Stimulated activated CD8-positive, alpha-beta memory T cell treated with anti-CD3 and anti-CD28 coated beads, Interleukin-12 subunit alpha, Interleukin-12 subunit beta, amount 100 ng/mL, for 4 hours (primary cell): Measurements from ENCODE around the gene BLCAP.
"Not testable (repeated sequence)": the region's sequence is repeated elsewhere in the genome, so short reads cannot be mapped to it uniquely, and the experiment has no call there.

ENCODE experiments used
- DNase-seq: peaks from one replicate; pipeline ENCODE4 v3.0.0-alpha.2; 2020; ENCODE audit warnings: low read depth

Gene BLCAP, protein sequence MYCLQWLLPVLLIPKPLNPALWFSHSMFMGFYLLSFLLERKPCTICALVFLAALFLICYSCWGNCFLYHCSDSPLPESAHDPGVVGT

DNA sequence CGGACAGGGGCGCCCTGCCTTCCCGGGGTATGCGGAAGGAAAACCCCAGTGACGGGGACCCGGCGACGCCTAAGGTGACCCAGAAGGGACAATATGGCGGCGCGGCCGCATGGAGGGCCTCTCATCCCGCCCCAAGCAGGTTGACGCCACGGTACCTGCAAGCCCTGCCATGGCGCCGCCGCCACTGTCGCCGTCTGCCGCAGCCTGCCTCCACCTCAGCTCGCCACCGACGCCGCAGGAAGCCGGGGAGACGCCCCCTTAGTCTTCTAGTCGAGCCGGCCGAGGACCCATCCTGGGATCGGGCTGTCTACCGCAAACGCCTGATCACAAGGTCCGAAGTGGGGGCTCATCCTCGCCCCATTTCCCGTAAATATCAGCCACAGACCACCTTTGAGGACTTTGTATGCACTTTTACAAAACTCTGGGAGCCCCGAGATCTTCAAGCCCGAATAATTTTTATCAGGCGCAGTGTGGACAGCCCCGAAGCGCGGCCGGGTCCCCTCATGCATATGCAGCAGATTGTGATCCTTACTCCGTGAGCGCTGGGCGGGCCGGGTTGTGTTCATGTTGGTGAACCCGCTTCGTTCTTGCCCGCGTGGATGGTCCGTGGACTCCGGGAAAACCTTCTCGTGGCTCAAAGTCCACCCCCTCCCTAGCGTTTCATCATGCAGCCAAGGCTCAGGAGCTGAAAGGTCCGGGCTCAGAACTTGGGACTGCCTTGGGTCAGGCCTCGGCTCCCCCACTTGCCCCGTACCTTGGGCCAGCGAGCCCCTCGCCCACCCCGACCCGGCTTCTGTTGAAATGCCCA lies at the start of gene BLCAP:
TSS of gene BLCAP (minus strand) at position 239 of the 808 bp plus-strand sequence. CDS start 8,702 bp downstream, outside the sequence.
- DNase-seq: peak; percentile 77

DNA sequence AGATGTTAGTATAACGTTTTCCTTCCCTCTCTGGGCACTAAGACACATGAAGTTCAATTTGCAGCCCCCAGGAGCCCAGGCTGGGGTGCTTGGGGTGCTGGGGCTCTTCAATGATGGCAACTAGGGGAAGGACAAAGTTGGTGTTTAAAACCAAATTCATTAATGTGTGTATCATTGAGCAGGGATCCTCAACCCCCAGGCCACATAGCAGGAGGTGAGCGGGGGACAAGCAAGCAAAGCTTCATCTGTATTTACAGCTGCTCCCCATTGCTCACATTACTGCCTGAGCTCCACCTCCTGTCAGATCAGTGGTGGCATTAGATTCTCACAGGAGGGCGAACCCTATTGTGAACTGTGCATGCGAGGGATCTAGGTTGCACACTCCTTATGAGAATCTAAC lies 49.8 kb upstream of the BLCAP start:
- not testable (repeated sequence) for DNase-seq

DNA sequence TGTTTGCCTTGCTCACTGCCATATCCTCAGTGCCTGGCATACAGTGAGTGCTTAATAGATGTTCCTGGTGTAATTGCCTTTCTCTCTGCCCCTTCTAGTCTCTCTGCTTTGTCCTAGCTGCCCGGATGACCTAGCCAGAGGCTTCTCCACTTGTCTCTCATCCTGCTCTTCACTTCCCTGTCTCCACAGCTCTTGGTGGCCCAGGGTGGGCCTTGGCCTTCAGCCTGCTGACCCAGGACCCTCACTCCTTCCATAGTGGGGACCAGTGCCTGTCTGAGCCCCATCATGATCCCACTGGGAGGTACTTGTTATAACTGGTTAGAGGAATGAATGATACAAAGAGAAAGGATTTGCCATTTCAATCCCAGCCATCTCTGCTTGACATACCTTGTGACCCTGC lies 49.2 kb upstream of the BLCAP start:
- no peak for DNase-seq

DNA sequence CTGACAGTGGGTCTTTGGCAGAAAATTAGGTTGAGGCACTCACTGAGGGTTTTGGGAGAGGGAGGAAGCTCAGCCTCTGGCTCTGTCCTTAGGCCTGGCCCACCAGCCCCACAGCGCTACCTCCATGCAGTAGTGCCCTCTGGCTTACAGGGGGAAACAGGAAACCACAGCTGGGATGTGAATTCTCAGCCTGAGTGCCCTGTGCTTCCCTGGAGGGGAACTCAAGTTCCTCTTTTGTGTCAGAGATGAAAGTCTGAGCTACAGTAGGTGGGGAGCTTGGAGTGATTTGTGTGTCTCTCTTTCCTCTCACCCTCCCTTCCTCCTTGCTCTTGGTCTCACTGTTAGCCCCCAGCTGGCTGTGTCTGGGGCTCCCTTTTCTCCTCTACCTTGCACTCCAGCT lies 48.2 kb upstream of the BLCAP start:
- DNase-seq: no peak

DNA sequence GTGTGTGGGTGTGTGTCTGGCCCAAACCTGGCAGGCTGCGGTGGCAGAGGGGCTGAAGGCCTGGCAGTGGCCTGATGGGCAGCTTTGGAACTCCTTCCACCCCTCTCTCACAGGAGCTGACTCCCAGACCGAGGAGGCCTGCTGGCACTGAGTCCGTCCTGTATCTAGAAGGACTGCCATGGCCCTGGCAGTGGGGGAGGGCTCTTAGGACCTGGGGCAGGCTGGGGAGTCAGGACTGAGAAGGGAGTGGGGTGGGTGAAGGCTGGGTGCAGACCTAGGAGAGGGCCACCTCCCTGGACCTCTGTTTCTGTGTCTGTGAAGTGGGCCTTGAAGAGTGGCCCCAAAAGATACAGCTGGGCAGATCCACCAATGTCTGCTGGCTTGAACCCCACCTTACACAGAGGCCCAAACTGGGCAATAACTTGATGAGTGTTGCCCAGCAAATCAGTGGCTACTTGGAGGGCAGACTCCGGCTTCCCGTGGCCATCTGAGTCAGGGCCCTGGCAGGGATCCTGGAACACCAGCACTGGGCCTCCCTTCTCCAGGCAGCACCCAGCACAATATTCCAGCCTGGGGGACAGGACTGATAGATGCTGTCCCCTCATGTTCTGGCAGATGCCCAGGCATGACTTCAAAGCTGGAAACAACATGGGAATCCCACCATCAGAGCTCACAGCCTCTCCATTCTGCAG lies 46.7 kb upstream of the BLCAP start:
- no peak for DNase-seq

DNA sequence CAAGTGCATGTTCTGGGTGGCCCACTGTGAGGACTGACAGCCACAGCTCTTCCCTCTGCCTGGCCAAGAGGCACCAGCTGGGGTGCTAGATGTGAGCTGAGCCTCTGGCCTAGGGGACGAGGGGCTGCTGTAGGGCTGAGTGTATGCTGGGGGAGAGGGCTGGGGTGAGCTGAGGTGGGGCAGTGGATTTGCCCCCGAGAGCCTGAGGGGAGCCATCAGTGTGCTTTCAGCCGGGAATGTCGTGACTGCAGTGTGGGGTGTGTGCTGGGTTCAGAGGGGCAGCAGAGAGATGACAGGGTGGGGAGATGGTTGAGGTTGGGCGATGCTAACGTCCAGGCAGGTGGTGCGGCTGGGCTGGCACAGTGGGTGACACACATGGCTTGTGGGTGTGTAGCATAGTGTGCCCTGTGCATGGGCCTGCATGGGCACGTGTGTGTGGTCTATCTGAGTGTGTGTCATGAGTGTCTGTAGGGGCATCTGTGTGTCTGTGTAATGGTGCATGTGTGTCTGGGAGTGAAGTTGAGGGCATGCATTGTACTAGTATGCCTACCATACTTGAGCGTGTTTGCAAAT lies 46.0 kb upstream of the BLCAP start:
- DNase-seq: no peak

DNA sequence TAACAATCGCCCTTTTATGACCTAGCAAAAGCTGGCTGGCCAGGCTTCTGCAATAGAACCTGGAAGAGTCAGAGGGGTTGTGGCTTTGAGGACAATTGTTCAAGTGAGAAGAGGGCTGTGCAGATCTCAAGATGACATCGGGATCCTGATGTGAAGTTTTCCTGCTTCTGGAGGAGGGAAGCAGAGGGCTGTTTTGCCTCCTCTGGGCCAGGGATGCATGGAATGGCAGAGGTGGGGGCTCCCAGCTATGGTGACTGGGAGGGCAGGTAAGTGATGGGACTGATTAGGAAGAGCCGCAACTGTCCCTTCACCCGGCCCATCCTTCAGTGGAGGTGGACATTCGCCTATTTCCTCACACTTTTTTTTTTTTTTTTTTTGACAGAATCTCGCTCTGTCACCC lies 43.4 kb upstream of the BLCAP start:
- no peak for DNase-seq

DNA sequence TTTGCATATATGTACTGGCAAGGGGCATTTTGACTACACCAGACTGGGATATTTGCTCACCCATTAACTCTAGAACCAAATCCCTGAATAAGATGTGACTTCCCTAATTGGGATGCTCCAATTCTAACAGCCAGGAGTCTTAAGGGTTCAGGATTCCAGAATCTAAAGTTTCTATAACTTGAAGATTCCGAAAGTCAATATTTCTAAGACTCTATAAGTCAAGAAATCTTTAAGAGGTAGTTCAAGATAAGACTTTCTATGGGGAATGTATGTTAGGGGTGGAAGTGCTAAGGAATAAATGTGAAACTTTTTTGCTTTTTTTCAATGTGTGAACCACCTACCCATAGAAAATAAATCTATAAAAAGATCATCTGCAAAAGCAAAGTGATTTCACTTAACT lies 42.7 kb upstream of the BLCAP start:
- DNase-seq: no peak

DNA sequence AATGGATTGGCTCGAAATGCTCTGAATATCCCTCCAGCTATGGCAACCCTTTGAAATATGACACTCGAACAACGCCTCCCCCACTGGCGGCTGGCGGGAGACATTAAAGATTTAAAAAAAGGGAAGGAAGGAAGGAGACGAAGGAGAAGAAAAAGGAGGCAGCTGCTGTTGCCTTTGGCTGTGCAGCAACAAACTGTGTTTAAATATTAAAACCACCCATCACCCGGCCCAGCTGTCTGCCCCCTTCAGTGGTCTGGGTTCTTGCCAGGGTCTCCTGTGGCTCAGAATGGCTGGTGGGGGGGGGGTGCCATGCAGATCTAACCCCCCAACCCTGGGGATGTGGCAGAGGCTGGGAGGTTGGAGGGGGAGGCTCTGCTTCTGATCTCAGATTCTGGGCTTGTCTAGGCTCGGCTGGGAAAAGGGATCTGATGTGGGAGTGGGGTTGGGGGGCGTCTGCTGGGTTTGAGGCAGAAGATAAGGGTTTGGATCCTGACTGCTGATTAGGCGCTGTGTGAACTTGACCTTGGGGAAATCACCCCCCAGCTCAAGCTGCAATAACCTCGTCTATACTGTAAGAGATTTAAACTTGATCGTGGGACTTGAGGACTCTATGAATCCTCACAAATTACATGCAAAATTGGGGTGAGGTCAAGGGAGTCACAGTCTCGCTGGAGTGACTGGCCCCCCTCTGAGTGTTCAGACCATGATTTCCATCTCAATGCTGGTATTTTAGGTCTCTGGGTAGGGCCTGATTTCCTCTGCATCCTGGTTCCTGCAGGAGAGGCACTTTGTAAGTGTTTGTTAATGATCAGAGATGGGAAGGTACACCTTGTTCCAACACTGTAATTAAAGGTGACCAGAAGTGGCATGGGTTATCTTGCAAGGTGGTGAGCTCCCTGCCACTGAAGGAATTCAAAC lies 40.3 kb upstream of the BLCAP start:
- DNase-seq: no peak

DNA sequence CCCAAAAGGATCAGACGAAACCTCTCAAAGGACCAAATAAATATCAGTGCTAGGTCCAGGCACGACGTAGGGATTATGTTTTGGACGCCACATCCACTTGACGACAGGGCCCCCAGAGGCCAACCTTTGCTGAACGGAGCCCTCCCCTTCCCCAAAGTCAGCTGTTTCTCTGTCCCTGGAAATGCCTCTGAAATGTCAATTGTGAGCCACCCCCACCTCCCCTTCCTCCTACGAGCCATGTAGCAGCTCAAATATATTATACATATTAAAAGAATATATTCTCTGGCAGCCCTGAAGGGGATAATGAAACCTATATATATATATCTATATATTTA lies 39.6 kb upstream of the BLCAP start:
- DNase-seq: no peak

DNA sequence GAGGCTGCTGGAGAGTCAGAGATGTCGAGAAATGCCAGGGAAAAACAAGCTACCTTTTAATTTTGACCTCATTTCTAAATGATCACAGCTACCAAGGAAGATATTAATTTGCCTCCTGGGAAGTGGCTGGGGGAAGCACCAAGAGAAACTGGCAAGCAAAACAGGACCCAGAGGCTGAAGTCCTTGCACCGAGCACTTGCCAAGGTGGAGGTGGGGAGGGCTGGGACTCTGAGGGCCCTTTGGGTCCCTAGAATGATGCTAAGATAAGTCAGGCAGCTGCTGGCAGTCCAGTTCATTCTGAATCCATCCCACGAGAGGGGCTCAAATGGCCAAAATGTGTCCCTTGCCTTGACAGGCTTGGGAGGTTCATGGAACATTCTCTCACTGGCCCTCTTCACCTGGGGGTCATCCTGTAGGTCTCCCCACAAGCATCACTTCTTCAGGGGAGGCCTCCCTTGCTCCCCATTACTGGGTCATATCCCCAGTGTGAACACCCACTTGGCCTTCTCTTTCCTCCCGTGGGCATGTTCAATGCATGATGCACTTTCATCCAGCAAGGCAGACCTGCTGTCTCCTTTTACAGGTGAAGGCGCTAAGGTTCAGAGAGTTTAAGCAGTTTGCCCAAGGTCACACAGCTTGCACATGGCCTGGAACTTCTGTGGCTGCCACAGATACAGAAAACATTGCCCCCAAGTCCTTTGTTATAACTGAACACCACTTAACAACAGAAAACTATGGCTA lies 39.1 kb upstream of the BLCAP start:
- DNase-seq: no peak

DNA sequence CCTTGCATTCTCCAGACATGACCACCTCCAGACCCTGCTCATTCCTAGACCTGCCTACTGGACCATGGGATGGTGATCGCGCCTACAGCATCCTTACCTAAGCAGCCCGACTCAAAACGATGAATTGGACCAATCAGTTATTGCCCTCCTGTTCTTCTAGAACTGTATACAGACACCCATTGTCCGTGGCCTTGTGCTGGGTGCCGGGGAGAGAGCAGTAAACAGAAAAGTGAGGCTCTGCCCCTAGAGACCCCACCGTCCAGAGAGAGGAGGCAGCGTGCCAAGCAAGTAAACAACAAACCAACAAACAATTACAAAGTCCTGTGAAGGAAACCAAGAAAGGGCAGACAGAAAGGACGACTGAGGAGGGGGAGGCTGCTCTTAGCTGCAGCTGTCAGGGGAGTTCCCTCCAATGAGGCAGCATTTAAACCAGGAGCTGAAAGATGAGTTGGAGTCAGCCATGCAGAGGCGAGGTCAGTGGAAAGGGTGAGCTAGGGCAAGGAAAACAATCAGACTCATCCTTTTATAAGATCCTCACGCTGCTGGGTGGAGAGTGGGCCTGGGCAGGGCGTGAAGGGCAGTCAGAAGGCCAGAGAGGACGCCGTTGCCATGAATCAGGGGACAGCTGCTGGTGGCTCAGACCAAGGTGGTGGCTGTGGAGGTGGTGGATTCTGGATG lies 37.6 kb upstream of the BLCAP start:
- no peak for DNase-seq

DNA sequence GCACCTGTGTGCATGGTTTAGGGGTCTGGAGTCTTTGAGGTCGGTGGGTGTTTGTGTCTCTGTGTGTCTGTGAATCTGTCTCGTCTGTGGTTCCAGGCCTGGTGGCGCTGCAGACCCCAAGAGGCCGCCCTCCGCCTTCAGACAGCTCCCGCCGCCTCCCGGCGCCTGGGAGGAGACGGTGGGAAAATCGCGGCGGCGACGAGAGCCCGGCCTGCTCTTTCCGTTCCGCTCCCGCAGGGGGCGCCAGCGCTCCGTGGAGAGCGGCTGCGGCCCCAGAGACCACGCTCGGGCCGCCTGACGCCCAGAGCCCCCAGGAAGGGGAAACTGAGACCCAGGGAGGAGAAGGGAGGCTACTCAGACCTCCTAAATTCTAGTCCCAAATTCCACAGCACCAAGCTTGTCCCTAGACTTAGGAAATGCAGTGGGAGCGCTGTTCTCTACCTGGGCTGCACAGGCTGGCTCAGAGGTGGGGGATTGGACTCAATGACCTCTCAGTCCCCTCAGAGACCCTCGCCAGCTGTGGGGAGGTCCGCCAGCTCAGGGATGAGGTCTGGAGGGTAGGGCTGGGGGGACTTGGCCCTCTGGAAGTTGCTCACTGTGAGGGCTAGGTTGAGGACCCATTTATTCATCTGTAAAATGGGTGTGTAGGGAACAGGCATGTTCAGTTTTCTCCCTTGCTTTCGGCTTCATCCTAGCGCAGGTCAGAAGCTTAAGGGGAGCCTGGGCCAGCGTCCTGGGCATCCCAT lies 36.9 kb upstream of the BLCAP start:
- DNase-seq: peak; percentile 8

DNA sequence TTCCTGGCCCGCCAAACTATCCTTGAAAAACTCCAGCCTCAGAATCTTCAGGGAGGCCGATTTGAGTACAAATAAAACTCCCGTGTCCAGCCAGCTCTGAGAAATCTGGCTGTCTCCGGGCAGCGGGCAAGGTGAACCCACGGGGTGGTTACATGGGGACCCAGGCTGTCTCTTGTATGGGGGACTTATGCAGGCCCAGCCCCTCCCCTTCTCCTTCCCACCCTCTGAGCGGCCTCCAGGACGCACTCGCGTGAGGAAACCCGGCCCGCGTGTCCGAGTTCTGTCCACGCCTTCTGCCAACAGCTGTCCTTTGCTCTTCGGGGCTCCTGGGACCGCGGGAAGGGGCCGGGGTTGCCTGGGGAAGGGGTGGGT lies 36.3 kb upstream of the BLCAP start:
- DNase-seq: no peak

DNA sequence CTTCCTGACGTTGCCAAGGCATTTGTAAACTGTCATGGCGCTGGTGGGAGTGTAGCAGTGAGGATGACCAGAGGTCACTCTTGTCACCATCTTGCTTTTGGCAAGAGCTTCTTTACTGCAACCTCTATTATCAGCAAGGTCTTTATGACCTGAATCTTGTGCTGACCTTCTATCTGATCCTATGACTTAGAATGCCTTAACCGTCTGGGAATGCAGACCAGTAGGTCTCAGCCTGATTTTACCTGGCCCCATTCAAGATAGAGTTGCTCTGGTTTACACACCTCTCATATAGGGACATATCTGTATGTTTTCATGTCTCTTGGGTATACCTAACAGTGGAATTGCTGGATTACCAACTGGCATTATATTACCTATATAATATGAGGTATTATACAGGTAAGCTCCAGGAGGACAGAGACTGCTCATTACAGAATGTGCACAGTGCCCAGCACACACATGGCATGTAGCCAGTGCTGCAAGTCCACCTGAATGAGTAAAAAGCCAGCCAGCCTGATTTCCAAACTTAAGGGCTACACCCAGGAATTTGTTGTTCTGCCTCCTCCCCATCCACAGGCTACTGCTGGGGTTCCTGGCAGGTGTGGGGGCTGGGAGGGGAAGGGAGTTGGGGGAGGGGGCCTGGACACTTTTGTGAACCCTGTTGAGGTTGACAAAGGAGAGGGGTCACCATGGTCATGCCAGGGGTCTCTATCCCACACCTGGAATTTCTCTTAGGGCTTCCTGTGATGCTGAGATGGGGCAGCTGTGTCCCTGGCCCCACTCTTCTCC lies 35.2 kb upstream of the BLCAP start:
- DNase-seq: no peak

DNA sequence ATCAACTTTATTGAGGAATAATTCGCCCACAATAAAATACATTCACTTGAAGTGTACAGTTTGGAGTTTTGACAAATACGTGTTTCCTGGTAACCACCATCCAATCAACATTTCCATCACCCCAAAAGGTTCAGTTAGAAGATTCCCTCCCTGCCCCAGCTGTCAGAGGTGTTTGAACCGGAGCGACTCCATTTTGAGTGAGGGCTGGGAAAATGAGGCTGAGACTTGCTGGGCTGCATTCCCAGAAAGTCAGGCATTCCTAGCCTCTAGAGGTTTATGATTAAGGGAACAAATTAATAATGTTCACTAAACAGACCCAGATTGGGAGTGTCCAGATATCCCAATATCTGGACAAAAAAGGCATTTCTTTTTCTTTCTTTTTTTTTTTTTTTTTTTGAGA lies 33.0 kb upstream of the BLCAP start:
- no peak for DNase-seq

DNA sequence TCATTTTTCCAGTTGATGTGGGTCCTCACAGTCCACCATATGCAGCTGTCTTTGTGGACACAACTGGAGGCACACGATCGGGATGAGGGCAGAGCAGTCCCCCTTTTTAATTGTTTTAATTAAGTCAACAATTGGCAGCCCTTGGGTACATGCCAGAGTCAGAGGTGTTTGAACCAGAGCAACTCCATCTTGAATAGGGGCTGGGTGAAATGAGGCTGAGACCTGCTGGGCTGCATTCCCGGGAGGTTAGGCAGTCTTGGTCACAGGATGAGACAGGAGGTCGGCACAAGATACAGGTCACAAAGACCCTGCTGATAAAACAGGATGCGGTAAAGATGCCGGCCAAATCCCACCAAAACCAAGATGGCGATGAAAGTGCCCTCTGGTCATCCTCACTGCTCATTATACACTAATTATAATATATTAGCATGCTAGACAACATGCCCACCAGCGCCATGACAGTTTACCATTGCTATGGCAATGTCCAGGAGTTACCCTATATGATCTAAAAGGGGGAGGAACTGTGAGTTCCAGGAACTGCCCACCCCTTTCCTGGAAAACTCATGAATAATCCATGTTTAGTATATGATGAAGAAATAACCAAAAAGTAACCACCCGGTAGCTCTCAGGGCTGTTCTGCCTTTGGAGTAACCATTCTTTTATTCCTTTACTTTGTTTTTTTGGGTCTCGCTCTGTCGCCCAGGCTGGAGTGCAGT lies 31.8 kb upstream of the BLCAP start:
- DNase-seq: no peak

DNA sequence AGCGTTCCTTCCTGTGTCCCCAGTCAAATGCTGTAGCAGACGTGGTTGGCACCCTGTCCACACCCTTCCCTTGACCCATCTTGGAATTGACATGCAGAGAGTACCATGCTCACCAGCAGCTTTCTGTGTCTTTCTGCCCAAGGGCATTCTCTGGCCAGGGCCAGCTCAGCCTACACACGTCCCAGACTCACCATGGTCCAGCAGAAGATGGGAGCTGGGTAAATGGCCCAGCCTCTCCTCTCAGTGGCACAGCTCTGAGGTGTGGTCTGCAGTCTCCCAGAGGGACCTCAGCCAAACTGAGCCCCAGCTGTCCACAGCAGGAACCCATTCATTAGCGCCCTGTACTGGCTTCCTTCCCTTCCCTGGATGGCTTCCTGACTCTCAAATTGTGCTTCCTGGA lies 31.1 kb upstream of the BLCAP start:
- DNase-seq: no peak

DNA sequence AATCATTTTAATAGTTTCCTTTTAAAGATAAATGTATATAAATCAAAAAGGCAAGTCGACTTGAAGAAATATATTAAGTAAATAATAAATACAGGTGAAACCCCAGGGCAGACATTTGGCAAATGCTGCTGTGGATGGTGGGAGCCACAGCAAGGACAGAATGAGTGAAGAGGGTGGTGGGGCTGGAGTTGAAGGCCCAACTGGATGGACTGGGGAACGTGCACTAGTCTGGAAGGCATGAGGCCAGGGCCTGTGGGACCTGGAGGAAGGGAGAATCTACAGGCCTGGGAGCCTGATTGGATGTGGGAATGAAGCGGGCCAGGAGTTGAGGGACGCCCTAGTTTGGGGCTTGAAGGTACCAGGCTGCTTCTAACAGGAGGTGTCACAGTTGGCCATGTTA lies 30.6 kb upstream of the BLCAP start:
- DNase-seq: no peak
